ENCODE data around the gene PSMG3.

Gene PSMG3

GRCh38 chr7:1536743-1537534 lies 32.9 kb downstream of the PSMG3 start:
- ChIA-PET CTCF (interaction anchor here (1.1 kb wide), 1 partner anchor 18 kb away, joined by 3 read pairs; no protein-coding TSS in a partner anchor), POLR2A (interaction anchor here (0.6 to 1.2 kb wide), 3 partner anchors 18 to 831 kb away, joined by 3 to 5 read pairs (median 3); no protein-coding TSS in a partner anchor)
- H3K4me3 ChIP-seq (ENCODE audit: low read depth, low read length) = peak overlapping the region; percentile 68
- TF ChIP-seq CTCF (IDR thresholded peaks at IDR 0.05; ENCODE audit: insufficient read depth, low read length, missing control alignments) = no peak
- DNase-seq (ENCODE audit: low read depth, low spot score) = peak; percentile 93

GRCh38 chr7:1536455-1536742 lies 33.4 kb downstream of the PSMG3 start:
- H3K4me3 ChIP-seq (ENCODE audit: low read depth, low read length) = no peak overlapping the region
- TF ChIP-seq CTCF (IDR thresholded peaks at IDR 0.05; ENCODE audit: insufficient read depth, low read length, missing control alignments) = no peak
- CTCF ChIA-PET = interaction anchor here (1.1 kb wide), 1 partner anchor 19 kb away, joined by 3 read pairs; no protein-coding TSS in a partner anchor
- POLR2A ChIA-PET = interaction anchor here (1.2 kb wide), 1 partner anchor 26 kb away, joined by 5 read pairs; no protein-coding TSS in a partner anchor
- no peak for DNase-seq (ENCODE audit: low read depth, low spot score)

GRCh38 chr7:1535701-1536454 lies 34.0 kb downstream of the PSMG3 start:
- H3K4me3 ChIP-seq (ENCODE audit: low read depth, low read length) = no peak overlapping the region
- DNase-seq (ENCODE audit: low read depth, low spot score) = no peak
- no peak for TF ChIP-seq CTCF (IDR thresholded peaks at IDR 0.05; ENCODE audit: insufficient read depth, low read length, missing control alignments)
- ChIA-PET POLR2A (interaction anchor here (1.2 kb wide), 1 partner anchor 27 kb away, joined by 5 read pairs; no protein-coding TSS in a partner anchor), CTCF (interaction anchor here (1.1 kb wide), 1 partner anchor 19 kb away, joined by 3 read pairs; no protein-coding TSS in a partner anchor)

- TF ChIP-seq CTCF (IDR thresholded peaks at IDR 0.05; ENCODE audit: insufficient read depth, low read length, missing control alignments) = no peak
- CTCF ChIA-PET = no interaction called here
These were observed 34.8 kb downstream of the PSMG3 start for GRCh38 chr7:1535100-1535458.

GRCh38 chr7:1534330-1535099 lies 35.3 kb downstream of the PSMG3 start:
- ChIA-PET CTCF (interaction anchor here (0.9 to 2.1 kb wide), 3 partner anchors 20 to 61 kb away, joined by 3 to 5 read pairs (median 5); no protein-coding TSS in a partner anchor), POLR2A (interaction anchor here (1.0 kb wide), 1 partner anchor 36 kb away, joined by 4 read pairs; no protein-coding TSS in a partner anchor)
- TF ChIP-seq CTCF (IDR thresholded peaks at IDR 0.05; ENCODE audit: insufficient read depth, low read length, missing control alignments) = no peak
- no peak for DNase-seq (ENCODE audit: low read depth, low spot score)
- no peak overlapping the region for H3K4me3 ChIP-seq (ENCODE audit: low read depth, low read length)

More at GRCh38 chr7:1535100-1535458, 34.8 kb downstream of the PSMG3 start:
- POLR2A ChIA-PET = no interaction called here
- no peak overlapping the region for H3K4me3 ChIP-seq (ENCODE audit: low read depth, low read length)
- no peak for DNase-seq (ENCODE audit: low read depth, low spot score)
